ENCODE results near the gene HOXC13.

Gene HOXC13

GRCh38 chr12:53965281-53966084 lies 26.9 kb downstream of the HOXC13 start:
- no peak for TF ChIP-seq CTCF (IDR thresholded peaks at IDR 0.05)

DNA sequence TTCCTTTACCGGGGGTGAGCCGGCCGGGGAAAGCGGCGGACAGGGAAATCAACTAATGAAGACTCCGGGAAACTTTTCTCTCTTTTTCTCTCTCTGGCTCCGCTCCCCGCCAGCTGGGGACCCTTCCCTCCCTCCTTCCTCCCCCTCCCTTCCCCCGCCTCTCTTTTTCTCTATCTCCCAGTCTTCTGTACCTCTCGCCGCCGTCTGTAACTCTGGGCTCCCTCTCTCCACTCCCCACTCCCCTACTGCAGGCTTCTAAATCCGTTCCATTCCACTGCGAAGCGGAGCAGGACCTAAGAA lies 27.4 kb downstream of the HOXC13 start:
- TF ChIP-seq CTCF (IDR thresholded peaks at IDR 0.05): no peak

DNA sequence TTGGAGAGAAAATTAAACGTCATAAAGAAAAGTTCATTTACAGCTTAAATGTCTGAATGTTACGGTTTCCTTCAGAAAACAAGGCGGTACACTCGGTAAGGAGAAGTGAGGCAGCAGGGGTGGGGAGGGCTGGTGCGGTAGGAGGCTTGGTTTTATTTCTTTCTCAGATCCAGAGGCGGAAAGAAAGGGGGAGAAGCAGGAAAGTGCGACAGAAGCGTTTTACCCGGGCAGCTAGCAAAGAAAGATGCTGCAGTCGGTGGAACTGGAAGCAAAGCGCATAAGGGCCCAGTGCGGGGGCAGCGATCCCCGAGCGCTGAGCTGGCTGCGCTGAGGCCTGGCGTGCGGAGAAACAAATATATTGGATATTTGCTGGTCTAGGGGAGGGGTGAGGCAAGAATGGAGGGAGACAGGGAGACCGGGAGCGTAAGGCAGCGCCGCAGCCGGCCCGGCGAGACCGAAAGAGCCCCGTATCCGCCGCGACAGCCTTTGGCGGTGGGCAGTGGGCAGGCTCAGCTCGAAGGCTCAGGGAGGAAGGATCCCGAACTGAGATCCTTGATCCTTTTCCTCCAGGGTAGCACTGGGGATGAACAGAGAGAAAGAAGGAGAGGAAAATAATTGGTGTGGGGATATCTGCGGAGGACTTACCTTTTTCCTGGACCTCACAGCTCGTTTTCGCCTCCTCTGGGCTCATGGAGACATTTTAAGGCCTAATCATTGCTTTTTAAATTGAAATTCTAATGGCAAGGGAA lies 27.9 kb downstream of the HOXC13 start:
- no peak for TF ChIP-seq CTCF (IDR thresholded peaks at IDR 0.05)

DNA sequence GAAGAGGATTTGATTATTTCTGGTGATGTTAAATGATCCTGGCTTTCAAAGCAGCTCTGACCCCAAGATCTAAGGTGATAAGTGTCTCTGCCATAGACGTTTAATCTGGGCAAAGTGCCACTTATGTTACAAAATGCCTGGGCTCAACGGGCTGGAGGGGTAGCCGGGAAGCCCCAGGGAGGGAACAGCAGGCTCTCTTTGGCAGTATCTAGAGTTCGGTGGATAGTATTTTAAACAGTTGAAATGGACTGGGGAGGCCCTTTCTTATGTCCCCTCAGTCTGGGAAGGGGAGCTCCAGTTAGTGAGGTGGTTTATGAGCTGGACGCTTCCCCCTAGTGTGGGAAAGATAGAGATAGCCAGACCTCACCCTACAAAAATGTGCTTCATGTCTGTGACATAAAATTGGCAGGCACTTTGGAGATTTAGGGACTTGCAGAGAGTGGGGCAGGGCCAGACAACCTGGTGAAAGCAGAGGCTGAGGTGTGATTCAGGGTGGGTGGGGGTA lies 28.8 kb downstream of the HOXC13 start:
- no peak for TF ChIP-seq CTCF (IDR thresholded peaks at IDR 0.05)

DNA sequence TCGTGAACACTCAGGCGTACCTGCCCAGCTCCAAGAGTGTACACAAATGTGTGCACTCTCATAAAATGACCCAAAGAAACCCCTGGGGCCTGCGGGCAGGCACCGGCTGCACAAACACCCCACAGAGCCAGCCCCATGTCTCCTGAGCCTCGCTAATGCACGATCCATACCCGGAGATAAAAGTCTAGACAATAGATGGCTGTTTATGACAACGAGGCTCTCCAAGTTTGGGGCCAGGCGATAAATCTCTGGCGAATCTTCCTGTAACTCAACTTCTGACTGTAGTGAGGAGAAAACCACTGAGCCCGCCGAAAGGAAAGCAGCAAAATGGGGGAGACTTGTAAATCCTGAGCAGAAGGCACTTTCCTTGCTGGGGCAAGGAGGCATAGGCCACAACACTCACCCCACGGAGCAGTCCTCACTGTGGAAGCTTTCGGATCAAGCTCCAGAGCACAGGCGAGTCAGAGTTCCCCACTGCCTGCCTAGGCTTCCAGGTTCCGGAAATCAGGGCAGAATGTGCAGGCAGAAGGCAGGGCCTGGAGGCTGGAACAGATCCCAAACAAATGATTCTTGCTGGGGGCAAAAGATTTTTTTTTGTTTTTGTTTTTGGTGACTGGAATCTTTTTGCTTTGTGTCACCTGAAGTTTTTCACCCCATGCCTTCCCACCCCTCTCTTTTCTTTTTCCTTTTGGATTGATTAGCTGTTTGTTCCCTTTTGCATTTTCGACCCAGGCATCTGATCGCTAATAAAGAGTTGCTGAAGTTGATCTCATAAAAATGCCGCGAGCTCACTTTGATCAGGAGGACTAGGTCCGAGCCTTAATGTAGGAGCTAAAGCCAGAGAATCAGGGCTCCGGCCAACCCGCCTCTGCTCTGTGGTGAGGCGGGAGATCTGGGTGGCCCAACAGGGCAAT lies 29.8 kb downstream of the HOXC13 start:
- no peak for TF ChIP-seq CTCF (IDR thresholded peaks at IDR 0.05)

DNA sequence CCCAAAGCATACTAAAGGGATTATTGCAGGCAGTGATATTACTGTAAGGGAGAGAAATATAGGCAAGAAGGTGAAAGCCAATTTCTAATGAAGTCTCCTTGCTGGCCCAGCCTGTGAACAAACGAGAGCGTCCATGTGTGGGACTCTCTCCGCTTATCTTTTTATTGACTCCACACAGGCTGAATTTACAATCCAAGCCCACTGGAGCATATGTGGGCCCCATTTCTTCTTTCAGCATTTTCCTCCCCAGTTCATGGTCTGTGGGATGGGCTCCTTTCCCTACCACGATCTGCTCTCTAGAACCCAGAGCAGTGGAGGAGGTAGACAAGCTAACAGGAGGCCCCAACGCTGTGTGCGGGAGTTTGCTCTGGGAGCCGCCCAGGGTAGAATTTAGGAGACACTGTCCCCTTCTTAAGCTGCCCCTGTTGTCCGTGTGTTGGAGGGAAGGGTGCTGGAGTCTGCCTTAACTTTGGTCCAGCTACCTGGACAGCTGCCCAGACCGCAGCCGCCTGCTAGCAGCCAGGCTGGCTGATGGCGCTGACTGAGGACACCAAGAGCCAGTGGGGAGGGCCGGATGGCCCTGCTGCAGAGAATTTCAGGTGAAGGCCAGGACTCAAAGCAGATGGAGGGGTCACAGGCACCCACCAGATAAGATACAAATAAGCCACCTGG lies 31.1 kb downstream of the HOXC13 start:
- TF ChIP-seq CTCF (IDR thresholded peaks at IDR 0.05): no peak

DNA sequence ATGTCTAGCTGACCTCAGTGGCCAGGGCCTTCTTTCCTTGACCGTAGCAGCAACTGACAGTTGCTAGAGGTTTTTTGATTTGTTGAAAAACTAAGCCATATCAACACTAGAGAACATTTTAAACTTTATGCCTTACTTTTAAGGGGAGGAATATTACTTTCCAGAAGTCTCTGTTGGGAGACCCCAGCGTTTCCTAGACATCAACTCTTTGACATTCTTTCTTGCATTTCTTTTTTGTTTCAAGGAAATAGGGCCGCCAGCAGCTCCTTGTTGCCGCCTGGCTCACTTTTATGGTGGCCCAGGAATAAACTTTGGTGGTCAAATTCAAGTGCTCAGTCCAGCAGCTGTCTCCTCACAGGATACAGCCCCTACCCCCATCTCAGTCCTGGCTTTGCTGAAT lies 31.8 kb downstream of the HOXC13 start:
- no peak for TF ChIP-seq CTCF (IDR thresholded peaks at IDR 0.05)
